HG03520 (cell line): ENCODE results near the gene NAGLU.

Source experiments
- ATAC-seq: cut with Tn5 transposase; IDR thresholded peaks from one replicate; pipeline ENCODE4 v1.9.1; 2021; ENCODE audit warnings: mild to moderate bottlenecking, moderate library complexity; ENCODE audit not compliant: unreplicated experiment

NAGLU gene

GRCh38 chr17:42536048-42536371 lies at the start of gene NAGLU:
TSS of gene NAGLU (plus strand) at chr17:42536241. CDS start at chr17:42536273, 32 bp downstream.
- ATAC-seq = peak; percentile 80

- no peak for ATAC-seq
Observed at GRCh38 chr17:42488032-42488431, 48.0 kb upstream of the NAGLU start.

GRCh38 chr17:42493319-42493718 lies 42.7 kb upstream of the NAGLU start:
- ATAC-seq = no peak

GRCh38 chr17:42494673-42495072 lies 41.4 kb upstream of the NAGLU start:
- ATAC-seq = no peak

- no peak for ATAC-seq
Observed at GRCh38 chr17:42498828-42499227, 37.2 kb upstream of the NAGLU start.

GRCh38 chr17:42502091-42502490 lies 34.0 kb upstream of the NAGLU start:
- ATAC-seq = no peak

- ATAC-seq = no peak
Observed at GRCh38 chr17:42502926-42503325, 33.1 kb upstream of the NAGLU start.

- ATAC-seq = no peak
Observed at GRCh38 chr17:42507671-42508070, 28.4 kb upstream of the NAGLU start.

- ATAC-seq = no peak
Observed at GRCh38 chr17:42508426-42509165, 27.4 kb upstream of the NAGLU start.

GRCh38 chr17:42509409-42509808 lies 26.6 kb upstream of the NAGLU start:
- no peak for ATAC-seq

GRCh38 chr17:42509841-42510240 lies 26.2 kb upstream of the NAGLU start:
- ATAC-seq = no peak

- ATAC-seq = no peak
Observed at GRCh38 chr17:42512246-42512645, 23.8 kb upstream of the NAGLU start.

GRCh38 chr17:42512733-42513251 lies 23.2 kb upstream of the NAGLU start:
- no peak for ATAC-seq

GRCh38 chr17:42513686-42514085 lies 22.4 kb upstream of the NAGLU start:
- ATAC-seq = no peak

GRCh38 chr17:42514279-42514678 lies 21.8 kb upstream of the NAGLU start:
- no peak for ATAC-seq

GRCh38 chr17:42514867-42515266 lies 21.2 kb upstream of the NAGLU start:
- ATAC-seq = no peak

- ATAC-seq = no peak
Observed at GRCh38 chr17:42517516-42517915, 18.5 kb upstream of the NAGLU start.

GRCh38 chr17:42518046-42518754 lies 17.8 kb upstream of the NAGLU start:
- ATAC-seq = no peak

- no peak for ATAC-seq
Observed at GRCh38 chr17:42518755-42519545, 17.1 kb upstream of the NAGLU start.

GRCh38 chr17:42519546-42520491 lies 16.2 kb upstream of the NAGLU start:
- no peak for ATAC-seq
